RPMI8226 (cell line): ENCODE data around the gene LYPD3.
"Not testable (repeated sequence)": the region's sequence is repeated elsewhere in the genome, so short reads cannot be mapped to it uniquely, and the experiment has no call there.

Experiments
- DNase-seq: peaks from one replicate; pipeline ENCODE4 v3.0.0-alpha.2; 2015

Gene LYPD3

GRCh38 chr19:43461303-43461702 is 4.1 kb downstream of the LYPD3 start:
- no peak for DNase-seq

DNA sequence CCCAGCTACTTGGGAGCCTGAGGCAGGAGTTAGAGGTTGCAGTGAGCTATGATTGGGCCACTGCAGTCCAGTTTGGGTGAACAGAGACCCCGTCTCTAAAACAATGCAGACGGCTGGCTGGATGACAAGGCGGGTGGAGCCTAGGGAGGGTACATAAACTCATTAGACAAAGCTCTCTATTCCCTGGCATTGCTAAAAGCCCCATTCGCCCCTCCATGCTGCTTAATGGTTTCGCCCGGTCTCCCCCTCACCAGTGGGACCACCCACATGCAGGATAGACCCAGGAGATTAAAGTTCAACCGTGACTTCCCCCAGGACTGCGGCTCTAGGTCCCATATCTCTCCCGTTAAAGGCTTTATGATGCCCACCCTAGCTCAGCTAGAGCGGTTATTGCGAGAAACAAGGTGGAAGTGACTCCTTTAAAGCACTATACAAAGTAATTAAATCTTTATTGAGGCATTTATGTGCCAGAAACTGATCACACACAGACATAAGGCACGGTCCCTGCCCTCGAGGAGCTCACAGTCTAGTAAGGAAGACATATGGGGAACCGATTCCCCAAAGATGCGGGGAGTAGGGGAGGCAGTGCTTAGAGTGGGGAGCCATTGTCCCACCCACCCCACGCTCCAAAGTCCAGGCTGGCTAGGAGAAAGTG is 4.9 kb downstream of the LYPD3 start:
- no peak for DNase-seq

DNA sequence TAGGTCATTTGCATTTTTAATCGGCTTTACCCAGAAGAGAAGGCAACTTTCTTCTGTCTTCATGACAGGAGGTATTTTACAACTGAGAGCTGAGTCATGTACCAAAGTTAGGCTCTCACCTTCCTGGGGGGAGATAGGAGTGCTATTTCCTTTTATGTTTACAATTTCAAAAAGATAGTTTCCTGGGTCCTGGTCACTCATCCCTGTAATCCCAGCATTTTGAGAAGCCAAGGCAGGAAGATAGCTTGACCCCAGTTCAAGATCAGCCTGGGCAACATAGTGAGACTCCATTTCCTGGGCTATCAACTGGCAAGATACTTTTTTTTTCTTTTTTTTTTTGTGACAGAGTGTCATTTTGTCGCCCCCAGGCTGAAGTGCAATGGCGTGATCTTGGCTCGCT is 7.6 kb downstream of the LYPD3 start:
- no peak for DNase-seq

GRCh38 chr19:43455321-43456113 is 9.9 kb downstream of the LYPD3 start:
- DNase-seq = no peak

- no peak for DNase-seq
These were observed 11.4 kb downstream of the LYPD3 start for GRCh38 chr19:43454031-43454430.

DNA sequence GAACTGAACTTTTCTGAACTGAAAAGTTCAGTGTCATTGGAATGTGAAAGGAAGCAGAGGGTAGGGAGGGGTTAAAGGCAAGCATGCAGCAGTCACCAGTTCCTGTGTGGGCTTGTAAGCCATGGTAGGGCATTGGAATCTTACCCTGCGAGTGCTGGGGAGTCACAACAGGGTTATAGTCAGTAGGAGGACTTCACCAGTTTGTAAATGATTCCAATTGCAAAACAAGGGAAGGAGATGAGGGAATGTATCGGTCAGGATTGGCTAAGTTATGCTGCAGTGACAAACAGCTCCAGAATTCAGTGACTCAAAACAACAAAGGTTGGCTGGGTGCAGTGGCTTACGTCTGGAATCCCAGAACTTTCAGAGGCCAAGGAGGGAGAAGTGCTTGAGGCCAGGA is 12.8 kb downstream of the LYPD3 start:
- DNase-seq = no peak

GRCh38 chr19:43450545-43450997 is 14.8 kb downstream of the LYPD3 start:
- DNase-seq = no peak

- no peak for DNase-seq
These were observed 17.8 kb downstream of the LYPD3 start for GRCh38 chr19:43447655-43448054.

DNA sequence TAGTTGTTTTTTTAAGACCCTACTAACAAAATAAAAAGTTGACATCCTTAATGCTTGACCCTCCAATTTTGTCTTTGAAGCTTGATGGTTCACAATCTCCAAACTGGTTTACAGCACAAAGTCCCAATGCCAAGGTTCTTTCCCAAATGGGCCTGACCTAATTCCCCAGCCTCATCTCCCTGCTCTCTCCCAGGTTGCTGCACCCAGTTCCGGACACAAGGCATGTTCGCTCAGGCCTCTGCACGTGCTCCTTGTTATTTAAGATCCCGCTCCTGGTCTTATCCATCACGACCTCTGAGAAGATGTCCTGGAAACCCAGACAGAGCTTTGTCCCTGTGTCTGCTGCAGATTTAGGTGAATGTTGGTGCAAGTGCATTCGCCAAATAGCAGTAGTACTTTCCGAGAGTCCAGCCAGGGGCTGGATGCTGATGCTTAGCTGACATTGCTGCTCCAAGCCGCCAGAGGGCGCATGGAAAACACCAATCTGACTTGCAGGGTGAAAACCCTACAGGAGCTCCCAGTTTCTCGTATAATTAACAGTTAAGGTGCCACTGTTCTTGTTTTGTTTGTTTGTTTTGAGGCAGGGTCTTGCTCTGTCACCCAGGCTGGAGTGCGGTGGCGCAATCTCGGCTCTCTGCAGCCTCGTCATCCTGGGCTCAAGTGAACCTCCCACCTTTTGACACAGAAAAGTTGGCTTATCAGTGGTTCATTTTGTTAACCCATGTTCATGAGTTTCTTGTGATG is 18.5 kb downstream of the LYPD3 start:
- peak; percentile 71 for DNase-seq

DNA sequence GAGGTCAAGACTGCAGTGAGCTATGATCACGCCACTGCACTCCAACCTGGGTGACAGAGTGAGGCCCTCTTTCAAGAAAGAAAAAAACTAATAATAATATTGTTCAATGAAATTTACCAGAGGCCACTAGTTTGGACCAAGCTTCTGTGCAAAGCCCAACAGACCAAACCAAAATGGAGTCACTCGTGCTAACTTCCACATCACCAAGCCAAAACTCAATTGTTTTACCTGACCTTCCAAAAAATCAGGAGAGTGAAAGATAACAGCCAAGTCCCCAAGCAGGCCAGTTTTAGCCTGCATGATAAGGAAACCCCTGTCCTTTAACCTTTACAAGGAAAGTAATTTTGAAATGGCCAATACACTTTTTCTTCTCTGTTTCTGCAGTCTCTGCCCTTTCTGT is 20.0 kb downstream of the LYPD3 start:
- DNase-seq = no peak

DNA sequence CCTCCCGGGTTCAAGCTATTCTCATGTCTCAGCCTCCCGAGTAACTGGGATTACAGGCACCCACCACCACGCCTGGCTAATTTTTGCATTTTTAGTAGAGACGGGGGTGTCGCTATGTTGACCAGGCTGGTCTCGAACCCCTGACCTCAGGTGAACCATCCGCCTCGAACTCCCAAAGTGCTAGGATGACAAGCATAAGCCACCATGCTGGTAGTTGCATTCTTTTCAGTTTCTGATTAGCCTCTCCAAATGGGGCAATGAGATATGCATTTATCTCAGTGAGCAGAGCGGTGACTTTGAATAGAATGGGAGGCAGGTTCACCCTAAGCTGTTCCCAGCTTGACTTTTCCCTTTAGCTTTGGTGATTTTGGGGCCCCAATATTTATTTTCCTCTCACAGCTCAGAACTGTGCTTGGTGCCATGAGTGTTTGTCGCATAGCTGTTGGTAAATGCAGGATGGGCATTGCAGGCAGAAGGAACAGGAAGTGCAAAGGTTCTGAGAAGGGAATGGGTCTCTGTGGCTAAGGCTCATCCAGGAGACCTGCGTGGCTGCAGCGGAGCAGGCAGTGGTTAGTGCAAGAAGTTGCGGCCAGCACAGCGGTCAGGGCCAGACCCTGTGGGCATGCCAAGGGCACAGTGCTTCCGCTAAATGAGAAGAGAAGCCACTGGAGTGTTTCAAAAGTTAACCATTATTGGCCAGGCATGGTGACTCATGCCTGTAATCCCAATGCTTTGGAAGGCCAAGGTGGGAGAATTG is 20.7 kb downstream of the LYPD3 start:
- no peak for DNase-seq

DNA sequence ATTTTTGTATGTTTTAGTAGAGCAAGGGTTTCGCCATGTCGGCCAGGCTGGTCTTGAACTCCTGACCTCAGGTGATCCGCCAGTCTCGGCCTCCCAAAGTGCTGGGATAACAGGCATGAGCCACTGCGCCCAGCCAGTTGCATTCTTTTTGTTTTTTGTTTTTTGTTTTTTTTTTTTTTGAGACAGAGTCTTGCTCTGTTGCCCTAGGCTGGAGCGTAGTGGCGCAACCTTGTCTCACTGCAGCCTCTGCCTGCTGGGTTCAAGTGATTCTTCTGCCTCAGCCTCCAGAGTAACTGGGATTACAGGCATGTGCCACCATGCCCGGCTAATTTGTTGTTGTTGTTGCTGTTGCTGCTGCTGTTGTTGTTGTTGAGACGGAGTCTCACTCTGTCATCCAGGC is 21.3 kb downstream of the LYPD3 start:
- DNase-seq = not testable (repeated sequence)

DNA sequence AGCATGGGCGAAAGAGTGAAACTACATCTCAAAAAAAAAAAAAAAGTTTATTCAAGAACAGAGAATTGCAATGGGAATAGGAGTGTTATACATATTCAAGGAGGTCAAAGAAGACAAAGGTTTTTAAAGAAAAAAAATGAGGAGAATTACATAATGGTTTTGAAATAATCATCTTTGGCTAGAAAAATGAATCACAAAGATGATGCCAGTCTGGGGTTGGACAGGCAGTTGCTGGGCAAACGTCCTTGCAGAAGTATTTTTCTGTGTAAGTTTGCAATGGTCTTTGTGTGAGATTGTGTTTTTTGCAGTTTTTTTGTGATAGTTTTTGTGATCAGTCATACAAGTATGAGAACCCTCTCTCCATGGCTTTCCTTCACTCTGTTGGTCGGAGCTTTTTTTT is 23.7 kb downstream of the LYPD3 start:
- DNase-seq = no peak

- no peak for DNase-seq
These were observed 25.7 kb downstream of the LYPD3 start for GRCh38 chr19:43439709-43440063.

DNA sequence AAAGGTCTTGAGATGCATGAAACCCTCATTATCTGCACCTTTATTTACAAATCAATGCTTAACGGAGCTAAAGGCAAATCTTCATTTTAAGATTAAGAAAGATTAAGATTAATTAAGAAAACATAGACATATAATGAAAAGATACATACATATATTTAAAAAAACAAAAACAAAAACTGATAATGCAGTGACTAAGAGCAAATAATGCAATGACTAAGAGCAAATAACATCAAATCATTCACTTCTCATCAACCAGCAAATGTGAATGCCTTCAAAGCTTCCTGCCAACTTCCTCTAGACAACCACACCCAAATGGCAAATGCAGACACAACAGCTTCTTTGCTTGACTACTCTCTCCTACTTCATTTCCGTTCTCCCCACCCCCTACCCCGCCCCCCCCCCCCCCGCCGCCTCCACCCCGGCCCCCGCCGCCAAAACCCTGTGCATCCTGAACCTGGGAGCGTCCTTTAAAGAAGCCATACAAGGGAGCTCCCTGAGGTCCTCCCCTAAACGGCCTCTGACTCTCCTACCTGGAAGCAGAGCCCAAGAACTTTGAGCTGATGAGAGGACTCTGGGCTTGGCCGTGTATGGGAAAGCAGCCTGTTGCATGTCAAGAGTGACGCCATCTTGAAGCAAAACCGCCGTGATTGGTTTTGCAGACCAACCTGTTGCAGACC is 26.2 kb downstream of the LYPD3 start:
- DNase-seq = no peak

DNA sequence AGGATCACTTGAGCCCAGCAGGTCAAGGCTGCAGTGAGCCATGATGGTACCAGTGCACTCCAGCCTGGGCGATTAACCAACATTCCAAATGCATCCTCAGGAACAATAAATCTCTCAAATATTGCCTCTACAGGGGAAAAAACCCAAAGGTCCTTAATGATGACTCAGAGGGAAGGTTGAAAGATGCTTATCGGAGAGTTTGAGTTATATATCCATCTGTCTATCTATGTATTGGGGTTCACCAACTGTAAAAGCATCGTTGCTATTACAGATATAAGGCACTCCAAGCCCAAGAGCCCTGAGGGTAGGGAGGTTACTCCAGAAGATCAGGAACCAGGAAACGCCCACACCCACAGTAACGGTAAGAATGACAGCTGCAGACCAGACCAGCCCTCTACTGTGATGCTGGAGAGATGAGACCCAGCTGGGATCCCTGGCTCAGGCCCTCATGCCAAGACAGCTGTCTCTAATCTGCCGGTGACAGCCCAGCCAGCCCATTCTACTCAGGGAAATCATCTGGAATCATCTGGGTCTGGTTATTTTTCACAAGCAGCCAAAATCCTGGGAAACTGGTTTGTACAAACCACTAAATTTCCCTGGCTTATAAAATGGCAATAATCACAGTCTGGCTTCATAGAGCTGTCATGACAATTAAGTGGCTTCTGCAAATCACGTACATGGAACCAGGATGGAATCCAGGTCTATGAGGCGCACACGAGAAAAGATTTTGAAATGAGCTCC is 26.9 kb downstream of the LYPD3 start:
- no peak for DNase-seq

DNA sequence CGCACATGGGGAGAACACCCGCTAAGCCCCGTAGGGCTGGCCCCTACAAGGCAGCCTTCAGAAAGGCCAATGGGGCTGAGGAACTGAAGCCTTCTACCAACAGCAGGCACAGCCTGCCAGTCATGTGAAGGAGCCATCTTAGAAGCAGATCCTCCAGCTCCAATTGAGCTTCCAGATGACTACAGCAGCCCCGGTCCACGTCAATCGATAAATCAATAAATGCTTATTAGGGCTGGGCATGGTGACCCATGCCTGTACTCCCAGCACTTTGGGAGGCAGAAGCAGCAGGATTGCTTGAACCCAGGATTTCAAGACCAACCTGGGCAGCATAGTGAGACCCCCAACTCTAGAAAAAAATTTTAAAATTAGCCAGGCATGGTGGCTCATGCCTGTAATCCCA is 27.7 kb downstream of the LYPD3 start:
- no peak for DNase-seq

- not testable (repeated sequence) for DNase-seq
These were observed 28.1 kb downstream of the LYPD3 start for GRCh38 chr19:43437284-43437683.

DNA sequence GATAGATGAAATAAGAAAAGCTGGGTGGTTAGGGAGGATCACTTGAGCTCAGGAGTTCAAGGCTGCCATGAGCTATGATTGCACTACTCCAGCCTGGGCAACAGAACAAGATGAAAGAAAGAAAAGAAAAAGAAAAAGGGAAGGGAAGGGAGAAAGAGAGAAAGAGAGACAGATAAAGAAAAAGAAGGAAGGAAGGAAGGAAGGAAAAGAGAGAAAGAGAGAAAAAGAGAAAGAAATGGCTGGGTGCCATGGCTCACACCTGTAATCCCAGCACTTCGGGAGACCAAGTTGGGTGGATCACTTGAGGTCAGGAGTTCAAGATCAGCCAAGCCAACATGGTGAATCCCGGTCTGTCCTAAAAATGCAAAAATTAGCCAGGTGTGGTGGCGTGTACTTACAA is 29.6 kb downstream of the LYPD3 start:
- no peak for DNase-seq

GRCh38 chr19:43433689-43434088 is 31.7 kb downstream of the LYPD3 start:
- no peak for DNase-seq

GRCh38 chr19:43433358-43433673 is 32.1 kb downstream of the LYPD3 start:
- DNase-seq = no peak

GRCh38 chr19:43430976-43431375 is 34.4 kb downstream of the LYPD3 start:
- DNase-seq = no peak
